ENCODE measurements around the gene MICAL3.
"Not testable (repeated sequence)": the region's sequence is repeated elsewhere in the genome, so short reads cannot be mapped to it uniquely, and the experiment has no call there.

- TF ChIP-seq POLR2A, CTCF (IDR thresholded peaks at IDR 0.05): not testable (repeated sequence)
These were observed 26.8 kb upstream of the MICAL3 start for GRCh38 chr22:18051113-18051512.
